IMR-90 (cell line): Measurements from ENCODE around the gene P2RX5. TPM values are rescaled to one million over a fixed set of nuclear protein-coding genes. Genes with fewer than 3 reads are reported as not detected.

Experiments
- ATAC-seq: fragments of 200-7000 bp; cut with Tn5 transposase; 2 replicates; pipeline ENCODE4 v1.9.1; 2020; ENCODE audit warnings: low read depth, mild to moderate bottlenecking, moderate library complexity
- BruUV-seq: library from RNA; stranded (reverse); fragments of 400-500 nt; replicated peaks from 2 replicates; lab custom pipeline; 2021; lab: Mats Ljungman, UMichigan
- CTCF ChIA-PET: fragments of 300-600 bp; formaldehyde crosslinking; extraction: SDS; loops from one replicate; lab custom pipeline; 2021; ENCODE audit warnings: antibody characterized with exemption; lab: Yijun Ruan, JAX
- POLR2A ChIA-PET: fragments of 300-600 bp; sonication (Branson Sonifier 250); formaldehyde crosslinking; loops from one replicate; lab custom pipeline; 2022; ENCODE audit warnings: antibody characterized with exemption; ENCODE audit not compliant: unreplicated experiment; lab: Charles Lee
- DNase-seq: peaks from one replicate; pipeline ENCODE4 v3.0.0; 2013
- H2AFZ ChIP-seq: replicated peaks from 2 replicates; pipeline ENCODE3; 2013; ENCODE audit warnings: low read length, mild to moderate bottlenecking; ENCODE audit not compliant: poor library complexity
- H2AK5ac ChIP-seq: 2 replicates; pipeline ENCODE4 v1.6.1; 2013; ENCODE audit warnings: low read depth, low read length, inconsistent platforms
- H2AK9ac ChIP-seq: replicated peaks from 2 replicates; pipeline ENCODE3; 2013; ENCODE audit warnings: mild to moderate bottlenecking, low read depth, low read length, moderate library complexity; ENCODE audit not compliant: poor library complexity
- H2BK120ac ChIP-seq: 2 replicates; pipeline ENCODE4 v1.6.1; 2013; ENCODE audit warnings: low read depth, low read length, inconsistent platforms
- H2BK15ac ChIP-seq: 3 replicates; pipeline ENCODE4 v1.6.1; 2013; ENCODE audit warnings: low read depth, low read length, inconsistent platforms
- H2BK20ac ChIP-seq: 2 replicates; pipeline ENCODE4 v1.6.1; 2013; ENCODE audit warnings: low read depth, mild to moderate bottlenecking, inconsistent platforms, low read length, moderate library complexity
- H2BK5ac ChIP-seq: 2 replicates; pipeline ENCODE4 v1.6.1; 2013; ENCODE audit warnings: mild to moderate bottlenecking, low read depth, low read length, inconsistent platforms; ENCODE audit not compliant: poor library complexity, severe bottlenecking
- H3K14ac ChIP-seq: replicated peaks from 2 replicates; pipeline ENCODE4 v1.6.1; 2013; ENCODE audit warnings: low read depth, low read length, inconsistent platforms
- H3K18ac ChIP-seq: 2 replicates; pipeline ENCODE4 v1.6.1; 2013; ENCODE audit warnings: low read depth, low read length, control low read depth
- H3K23ac ChIP-seq: 2 replicates; pipeline ENCODE4 v1.6.1; 2013; ENCODE audit warnings: low read depth, low read length, inconsistent platforms
- H3K27ac ChIP-seq: 2 replicates; pipeline ENCODE4 v1.5.1; 2013; ENCODE audit warnings: mild to moderate bottlenecking, control low read depth, low read length; ENCODE audit not compliant: insufficient read depth
- H3K27me3 ChIP-seq: 2 replicates; pipeline ENCODE4 v1.6.1; 2013; ENCODE audit warnings: low read length; ENCODE audit not compliant: control insufficient read depth, insufficient read depth
- H3K36me3 ChIP-seq: 2 replicates; pipeline ENCODE4 v1.6.1; 2013; ENCODE audit warnings: low read length, mixed read lengths; ENCODE audit not compliant: control insufficient read depth, insufficient read depth
- H3K4ac ChIP-seq: 2 replicates; pipeline ENCODE4 v1.6.1; 2013; ENCODE audit warnings: low read depth, low read length, inconsistent platforms
- H3K4me1 ChIP-seq: 2 replicates; pipeline ENCODE4 v1.6.1; 2013; ENCODE audit warnings: low read length, mixed read lengths; ENCODE audit not compliant: control insufficient read depth, insufficient read depth
- H3K4me2 ChIP-seq: 2 replicates; pipeline ENCODE4 v1.6.1; 2013; ENCODE audit warnings: low read depth, mild to moderate bottlenecking, control low read depth, low read length, moderate library complexity
- H3K4me3 ChIP-seq: 2 replicates; pipeline ENCODE4 v1.5.1; 2013; ENCODE audit warnings: low read depth, mild to moderate bottlenecking, control low read depth, low read length, moderate library complexity; ENCODE audit not compliant: insufficient read depth
- H3K56ac ChIP-seq: 2 replicates; pipeline ENCODE4 v1.6.1; 2013; ENCODE audit warnings: low read length, inconsistent platforms; ENCODE audit not compliant: insufficient read depth; ENCODE audit errors: extremely low read depth
- H3K79me1 ChIP-seq, 2 experiments: 2 replicates each; pipeline ENCODE4 v1.6.1; 2013; ENCODE audit warnings: low read length in 2 of 2, inconsistent platforms in 1 of 2, low read depth in 1 of 2
- H3K9ac ChIP-seq: 2 replicates; pipeline ENCODE4 v1.6.1; 2013; ENCODE audit warnings: low read depth, low read length, control low read depth
- H3K9me1 ChIP-seq: 2 replicates; pipeline ENCODE4 v1.6.1; 2013; ENCODE audit warnings: low read length, inconsistent platforms; ENCODE audit not compliant: insufficient read depth
- H3K9me3 ChIP-seq: 2 replicates; pipeline ENCODE4 v1.6.1; 2013; ENCODE audit warnings: low read length; ENCODE audit not compliant: control insufficient read depth, insufficient read depth
- H4K20me1 ChIP-seq: 2 replicates; pipeline ENCODE4 v1.6.1; 2013; ENCODE audit warnings: low read length, inconsistent platforms; ENCODE audit not compliant: insufficient read depth
- H4K5ac ChIP-seq: 2 replicates; pipeline ENCODE4 v1.6.1; 2013; ENCODE audit warnings: mild to moderate bottlenecking, low read depth, low read length, control low read depth
- H4K8ac ChIP-seq, 2 experiments: 2 replicates each; pipeline ENCODE4 v1.6.1; 2013; ENCODE audit warnings: low read depth in 2 of 2, low read length in 2 of 2, control low read depth in 1 of 2, inconsistent platforms in 1 of 2
- H4K91ac ChIP-seq: 2 replicates; pipeline ENCODE4 v1.6.1; 2013; ENCODE audit warnings: low read depth, low read length, inconsistent platforms; ENCODE audit not compliant: insufficient read depth
- BHLHE40 ChIP-seq: fragments of 150-350 bp; IDR thresholded peaks from 2 replicates; pipeline ENCODE4 v1.6.1; 2016; ENCODE audit warnings: mild to moderate bottlenecking, low read depth, low read length
- CEBPB ChIP-seq: IDR thresholded peaks from 2 replicates; pipeline ENCODE4 v1.6.1; 2012; ENCODE audit warnings: low read depth, low read length, improper control_type of control experiment
- CHD1 ChIP-seq: IDR thresholded peaks from 2 replicates; pipeline ENCODE4 v1.6.1; 2012; ENCODE audit warnings: low read depth, low read length, improper control_type of control experiment
- FOS ChIP-seq: fragments of 150-350 bp; IDR thresholded peaks from 2 replicates; pipeline ENCODE4 v1.6.1; 2016; ENCODE audit warnings: low read depth, low read length
- MAFK ChIP-seq: IDR thresholded peaks from 2 replicates; pipeline ENCODE4 v1.6.1; 2012; ENCODE audit warnings: low read depth, low read length, improper control_type of control experiment
- MAZ ChIP-seq: IDR thresholded peaks from 2 replicates; pipeline ENCODE4 v1.6.1; 2012; ENCODE audit warnings: low read depth, mild to moderate bottlenecking, low read length, improper control_type of control experiment, moderate library complexity, borderline replicate concordance
- MXI1 ChIP-seq: IDR thresholded peaks from 2 replicates; pipeline ENCODE4 v1.6.1; 2012; ENCODE audit warnings: low read depth, mild to moderate bottlenecking, low read length, moderate library complexity, borderline replicate concordance
- NFE2L2 ChIP-seq: fragments of 150-350 bp; IDR thresholded peaks from 2 replicates; pipeline ENCODE4 v1.6.1; 2016; ENCODE audit warnings: low read depth, mild to moderate bottlenecking, low read length
- POLR2A ChIP-seq: IDR thresholded peaks from 2 replicates; pipeline ENCODE4 v1.6.1; 2012; ENCODE audit warnings: mild to moderate bottlenecking, low read depth, low read length
- RAD21 ChIP-seq: IDR thresholded peaks from 2 replicates; pipeline ENCODE4 v1.6.1; 2012; ENCODE audit warnings: low read length, improper control_type of control experiment
- RCOR1 ChIP-seq: IDR thresholded peaks from 2 replicates; pipeline ENCODE4 v1.6.1; 2012; ENCODE audit warnings: mild to moderate bottlenecking, low read length, improper control_type of control experiment; ENCODE audit not compliant: insufficient replicate concordance
- RFX5 ChIP-seq: IDR thresholded peaks from 2 replicates; pipeline ENCODE4 v1.8.0; 2012; ENCODE audit warnings: low read depth, mild to moderate bottlenecking, low read length, moderate library complexity
- SMC3 ChIP-seq: fragments of 150-350 bp; IDR thresholded peaks from 2 replicates; pipeline ENCODE4 v1.6.1; 2016; ENCODE audit warnings: low read depth, mild to moderate bottlenecking, antibody characterized with exemption, low read length, moderate library complexity
- WGBS, 2 experiments: methylation state at CpG; one replicate each; pipeline versions ENCODE4 v1.1.5 to v1.1.7; 2013; ENCODE audit warnings: missing lambda C conversion rate in 2 of 2; ENCODE audit not compliant: insufficient read length in 1 of 2; ENCODE audit errors: extremely low coverage in 2 of 2; 5-methylcytosine and 5-hydroxymethylcytosine counted together
- dilution Hi-C: fragments of 300-500 bp; cut with HindIII; formaldehyde crosslinking; loops from one replicate; pipeline ENCODE4 v1.14.3; 2018; ENCODE audit warnings: low sequenced_read_pairs; ENCODE audit not compliant: unreplicated experiment
- in situ Hi-C: fragments of 300-500 bp; cut with MboI; formaldehyde crosslinking; loops from 3 replicates; pipeline ENCODE4 v1.14.3; 2019; ENCODE audit warnings: low sequenced_read_pairs, inconsistent platforms, mixed read lengths
- intact Hi-C: fragments of 100-400 bp; cut with micrococcal nuclease; formaldehyde crosslinking; loops from 2 replicates; pipeline ENCODE4 v1.10.0; 2022
- polyA plus RNA-seq, 3 experiments: library from polyadenylated mRNA; depleted of rRNA; stranded (reverse); fragments of >200 nt; gene quantifications; 2 replicates each; pipeline ENCODE4 v1.2.3, GENCODE V29; 2012; ENCODE audit warnings: low replicate concordance in 1 of 3
- total RNA-seq: library from RNA; depleted of rRNA; stranded (reverse); fragments of >200 nt; gene quantifications from 2 replicates; pipeline ENCODE4 v1.2.3, GENCODE V29; 2012
- TF ChIP-seq, protein P1 (sequence below): conservative IDR thresholded peaks from 2 replicates; pipeline ENCODE4 v1.5.1; 2012; ENCODE audit warnings: mild to moderate bottlenecking, low read depth, low read length, improper control_type of control experiment
- TF ChIP-seq, protein P2 (sequence below): fragments of 150-350 bp; IDR thresholded peaks from 2 replicates; pipeline ENCODE4 v1.6.1; 2017; ENCODE audit warnings: mild to moderate bottlenecking, antibody characterized with exemption, low read length, low read depth
- TF ChIP-seq, protein P3 (sequence below): fragments of 150-350 bp; IDR thresholded peaks from 2 replicates; pipeline ENCODE4 v1.6.1; 2016; ENCODE audit warnings: low read depth, mild to moderate bottlenecking, low read length, moderate library complexity, borderline replicate concordance

P2RX5 gene
- total and polyA plus RNA-seq, 2 of the 4 experiments (the other 2 are of a cell fraction) = 1.8 to 3.7 TPM

DNA sequence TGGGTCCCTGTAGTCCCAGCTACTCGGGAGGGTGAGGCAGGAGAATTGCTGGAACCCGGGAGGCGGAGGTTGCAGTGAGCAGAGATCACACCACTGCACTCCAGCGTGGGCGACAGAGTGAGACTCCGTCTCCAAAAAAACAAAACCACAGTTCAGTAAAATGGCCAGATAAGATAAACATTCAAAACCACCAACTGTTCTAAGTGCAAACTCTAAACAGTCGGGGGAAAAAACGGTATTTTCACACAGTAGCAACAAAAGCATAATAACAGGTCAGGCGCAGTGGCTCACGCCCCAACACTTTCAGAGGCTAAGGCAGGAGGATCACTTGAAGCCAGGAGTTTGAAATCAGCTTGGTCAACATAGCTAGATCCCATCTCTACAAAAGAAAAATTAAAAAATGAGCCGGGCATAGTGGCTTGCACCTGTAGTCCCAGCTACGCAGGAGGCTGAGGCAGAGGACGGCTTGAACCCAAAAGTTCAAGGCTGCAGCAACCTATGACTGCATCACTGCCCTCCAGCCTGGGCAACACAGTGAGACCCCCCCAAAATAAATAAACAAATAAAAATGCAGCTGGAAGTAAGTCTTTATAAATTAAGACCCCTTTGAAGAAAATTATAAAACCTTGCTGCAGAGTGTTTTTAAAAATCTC, 17.0 kb upstream of the P2RX5 start:
- no peak overlapping the region for H4K8ac ChIP-seq
- no peak overlapping the region for H3K4ac ChIP-seq
- no peak overlapping the region for H2AFZ ChIP-seq
- no peak overlapping the region for H3K14ac ChIP-seq
- no peak overlapping the region for H3K18ac ChIP-seq
- no peak overlapping the region for H3K23ac ChIP-seq
- no peak overlapping the region for H2BK120ac ChIP-seq
- ChIA-PET POLR2A (no interaction called here), CTCF (no interaction called here)
- H2BK20ac ChIP-seq = no peak overlapping the region
- H2AK5ac ChIP-seq = no peak overlapping the region
- no peak for ATAC-seq
- no peaks in the 10 kb centered on the region for H3K27me3 ChIP-seq
- dilution Hi-C loops = no loop called here
- H4K20me1 ChIP-seq = no peaks in the 10 kb centered on the region
- BruUV-seq = no TSS peak
- in situ Hi-C loops = no loop called here
- no peak overlapping the region for H3K27ac ChIP-seq
- H3K4me1 ChIP-seq = peaks cover 3% of the 10 kb centered on the region
- no peak for DNase-seq
- no peak overlapping the region for H4K5ac ChIP-seq
- no peak overlapping the region for H3K9ac ChIP-seq
- peaks cover 7 to 16% of the 10 kb centered on the region in 2 experiments; a peak in 3 of 4 replicates for H3K79me1 ChIP-seq
- no peak overlapping the region for H3K56ac ChIP-seq
- no peaks in the 10 kb centered on the region for H3K9me3 ChIP-seq
- H2BK5ac ChIP-seq = no peak overlapping the region
- H3K4me2 ChIP-seq = no peak overlapping the region
- no peak overlapping the region for H3K4me3 ChIP-seq
- peaks cover 36% of the 10 kb centered on the region for H3K36me3 ChIP-seq
- intact Hi-C loops = no loop called here
- no peak overlapping the region for H2AK9ac ChIP-seq
- H3K9me1 ChIP-seq = no peaks in the 10 kb centered on the region
- H2BK15ac ChIP-seq = no peak overlapping the region
- 48% methylated on average over 3 of the region's 13 CpGs; no CpG with 5 or more reads in 1 of the 2 experiments for WGBS, 2 experiments
- H4K91ac ChIP-seq = no peak overlapping the region
- no peak for TF ChIP-seq CHD1
- TF ChIP-seq RFX5 = no peak
- no peak for TF ChIP-seq RCOR1
- no peak for TF ChIP-seq MXI1
- TF ChIP-seq, protein P1, sequence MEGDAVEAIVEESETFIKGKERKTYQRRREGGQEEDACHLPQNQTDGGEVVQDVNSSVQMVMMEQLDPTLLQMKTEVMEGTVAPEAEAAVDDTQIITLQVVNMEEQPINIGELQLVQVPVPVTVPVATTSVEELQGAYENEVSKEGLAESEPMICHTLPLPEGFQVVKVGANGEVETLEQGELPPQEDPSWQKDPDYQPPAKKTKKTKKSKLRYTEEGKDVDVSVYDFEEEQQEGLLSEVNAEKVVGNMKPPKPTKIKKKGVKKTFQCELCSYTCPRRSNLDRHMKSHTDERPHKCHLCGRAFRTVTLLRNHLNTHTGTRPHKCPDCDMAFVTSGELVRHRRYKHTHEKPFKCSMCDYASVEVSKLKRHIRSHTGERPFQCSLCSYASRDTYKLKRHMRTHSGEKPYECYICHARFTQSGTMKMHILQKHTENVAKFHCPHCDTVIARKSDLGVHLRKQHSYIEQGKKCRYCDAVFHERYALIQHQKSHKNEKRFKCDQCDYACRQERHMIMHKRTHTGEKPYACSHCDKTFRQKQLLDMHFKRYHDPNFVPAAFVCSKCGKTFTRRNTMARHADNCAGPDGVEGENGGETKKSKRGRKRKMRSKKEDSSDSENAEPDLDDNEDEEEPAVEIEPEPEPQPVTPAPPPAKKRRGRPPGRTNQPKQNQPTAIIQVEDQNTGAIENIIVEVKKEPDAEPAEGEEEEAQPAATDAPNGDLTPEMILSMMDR = no peak
- no peak for TF ChIP-seq MAFK
- TF ChIP-seq, protein P2, sequence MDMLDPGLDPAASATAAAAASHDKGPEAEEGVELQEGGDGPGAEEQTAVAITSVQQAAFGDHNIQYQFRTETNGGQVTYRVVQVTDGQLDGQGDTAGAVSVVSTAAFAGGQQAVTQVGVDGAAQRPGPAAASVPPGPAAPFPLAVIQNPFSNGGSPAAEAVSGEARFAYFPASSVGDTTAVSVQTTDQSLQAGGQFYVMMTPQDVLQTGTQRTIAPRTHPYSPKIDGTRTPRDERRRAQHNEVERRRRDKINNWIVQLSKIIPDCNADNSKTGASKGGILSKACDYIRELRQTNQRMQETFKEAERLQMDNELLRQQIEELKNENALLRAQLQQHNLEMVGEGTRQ = no peak
- TF ChIP-seq NFE2L2 = no peak
- TF ChIP-seq, protein P3, sequence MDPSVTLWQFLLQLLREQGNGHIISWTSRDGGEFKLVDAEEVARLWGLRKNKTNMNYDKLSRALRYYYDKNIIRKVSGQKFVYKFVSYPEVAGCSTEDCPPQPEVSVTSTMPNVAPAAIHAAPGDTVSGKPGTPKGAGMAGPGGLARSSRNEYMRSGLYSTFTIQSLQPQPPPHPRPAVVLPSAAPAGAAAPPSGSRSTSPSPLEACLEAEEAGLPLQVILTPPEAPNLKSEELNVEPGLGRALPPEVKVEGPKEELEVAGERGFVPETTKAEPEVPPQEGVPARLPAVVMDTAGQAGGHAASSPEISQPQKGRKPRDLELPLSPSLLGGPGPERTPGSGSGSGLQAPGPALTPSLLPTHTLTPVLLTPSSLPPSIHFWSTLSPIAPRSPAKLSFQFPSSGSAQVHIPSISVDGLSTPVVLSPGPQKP = no peak
- no peak for TF ChIP-seq BHLHE40
- no peak for TF ChIP-seq POLR2A
- no peak for TF ChIP-seq SMC3
- TF ChIP-seq MAZ = no peak
- no peak for TF ChIP-seq CEBPB
- TF ChIP-seq FOS = no peak
- no peak for TF ChIP-seq RAD21
